ENCODE results near the gene RAB3D. TPM values are rescaled to one million over a fixed set of nuclear protein-coding genes. Genes with fewer than 3 reads are reported as not detected.

Gene RAB3D
- total and polyA plus RNA-seq, 4 donors: 16.0 to 73.2 (median 23.3) TPM

DNA sequence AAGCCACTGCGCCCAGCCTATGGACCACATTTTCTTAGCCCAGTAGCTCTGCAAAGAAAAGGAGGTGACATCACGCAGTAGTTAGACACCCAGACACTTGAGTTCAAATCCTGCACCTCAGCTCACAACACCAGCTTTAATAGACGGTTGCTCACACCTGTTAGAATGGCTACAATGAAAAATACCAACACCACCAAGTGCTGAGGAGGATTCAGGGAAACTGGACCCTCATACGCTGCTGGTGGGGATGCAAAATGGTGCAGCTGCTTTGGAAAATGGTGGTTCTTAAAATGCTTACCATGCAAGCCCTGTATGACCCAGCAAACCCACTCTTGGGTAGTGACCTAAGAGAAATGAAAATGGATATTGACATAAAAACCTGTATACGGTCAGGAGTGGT, 65.5 kb downstream of the RAB3D start:
- no peak overlapping the region for H3K4me3 ChIP-seq
- ATAC-seq (ENCODE audit: insufficient read depth, low FRiP score): no peak
- H3K36me3 ChIP-seq (ENCODE audit: control insufficient read depth in 4 of 4, insufficient read depth in 4 of 4, low read length in 4 of 4): no peaks in the 10 kb centered on the region
- no peak overlapping the region for H3K9ac ChIP-seq (ENCODE audit: insufficient read depth in 1 of 2, low read length in 2 of 2)
- no peak for DNase-seq
- H3K9me3 ChIP-seq (ENCODE audit: control insufficient read depth in 4 of 4, insufficient read depth in 3 of 4, low read length in 3 of 4): no peaks in the 10 kb centered on the region
- H3K27ac ChIP-seq (ENCODE audit: low read depth in 1 of 2, low read length in 1 of 2): no peak overlapping the region
- 84 to 86% methylated on average over 5 of the region's 5 CpGs for WGBS, 2 donors
- TF ChIP-seq, protein P1, sequence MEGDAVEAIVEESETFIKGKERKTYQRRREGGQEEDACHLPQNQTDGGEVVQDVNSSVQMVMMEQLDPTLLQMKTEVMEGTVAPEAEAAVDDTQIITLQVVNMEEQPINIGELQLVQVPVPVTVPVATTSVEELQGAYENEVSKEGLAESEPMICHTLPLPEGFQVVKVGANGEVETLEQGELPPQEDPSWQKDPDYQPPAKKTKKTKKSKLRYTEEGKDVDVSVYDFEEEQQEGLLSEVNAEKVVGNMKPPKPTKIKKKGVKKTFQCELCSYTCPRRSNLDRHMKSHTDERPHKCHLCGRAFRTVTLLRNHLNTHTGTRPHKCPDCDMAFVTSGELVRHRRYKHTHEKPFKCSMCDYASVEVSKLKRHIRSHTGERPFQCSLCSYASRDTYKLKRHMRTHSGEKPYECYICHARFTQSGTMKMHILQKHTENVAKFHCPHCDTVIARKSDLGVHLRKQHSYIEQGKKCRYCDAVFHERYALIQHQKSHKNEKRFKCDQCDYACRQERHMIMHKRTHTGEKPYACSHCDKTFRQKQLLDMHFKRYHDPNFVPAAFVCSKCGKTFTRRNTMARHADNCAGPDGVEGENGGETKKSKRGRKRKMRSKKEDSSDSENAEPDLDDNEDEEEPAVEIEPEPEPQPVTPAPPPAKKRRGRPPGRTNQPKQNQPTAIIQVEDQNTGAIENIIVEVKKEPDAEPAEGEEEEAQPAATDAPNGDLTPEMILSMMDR (IDR thresholded peaks at IDR 0.05; ENCODE audit: control extremely low read depth, extremely low read depth): no peak
- H3K4me1 ChIP-seq (ENCODE audit: control insufficient read depth in 5 of 5, insufficient read depth in 5 of 5, low read length in 5 of 5): peaks cover 0 to 6% (median 0%) of the 10 kb centered on the region in 5 donors
- no peaks in the 10 kb centered on the region for H3K27me3 ChIP-seq (ENCODE audit: control insufficient read depth in 3 of 3, insufficient read depth in 3 of 3, low read length in 2 of 3)

DNA sequence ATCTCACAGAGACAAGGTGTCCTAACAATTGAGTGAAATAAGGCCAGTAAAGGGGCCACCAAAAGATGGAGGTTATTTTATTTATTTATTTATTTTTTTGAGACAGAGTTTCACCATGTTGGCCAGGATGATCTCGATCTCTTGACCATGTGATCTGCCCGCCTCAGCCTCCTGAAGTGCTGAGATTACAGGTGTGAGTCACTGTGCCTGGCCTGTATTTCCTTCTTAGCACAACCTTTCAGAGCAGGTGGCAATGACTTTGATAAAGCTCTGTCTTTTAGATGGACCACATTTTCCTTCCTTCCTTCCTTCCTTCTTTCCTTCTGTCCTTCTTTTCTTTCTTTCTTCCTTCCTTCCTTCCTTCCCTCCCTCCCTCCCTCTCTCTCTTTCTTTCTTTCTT, 66.2 kb downstream of the RAB3D start:
- Histone ChIP-seq H3K9ac (ENCODE audit: insufficient read depth in 1 of 2, low read length in 2 of 2) (no peak overlapping the region), H3K9me3 (ENCODE audit: control insufficient read depth in 4 of 4, insufficient read depth in 3 of 4, low read length in 3 of 4) (no peaks in the 10 kb centered on the region), H3K27me3 (ENCODE audit: control insufficient read depth in 3 of 3, insufficient read depth in 3 of 3, low read length in 2 of 3) (no peaks in the 10 kb centered on the region), H3K27ac (ENCODE audit: low read depth in 1 of 2, low read length in 1 of 2) (no peak overlapping the region), H3K4me1 (ENCODE audit: control insufficient read depth in 5 of 5, insufficient read depth in 5 of 5, low read length in 5 of 5) (peaks cover 0 to 11% (median 3%) of the 10 kb centered on the region in 5 donors), H3K36me3 (ENCODE audit: control insufficient read depth in 4 of 4, insufficient read depth in 4 of 4, low read length in 4 of 4) (no peaks in the 10 kb centered on the region), H3K4me3 (no peak overlapping the region)
- DNase-seq: no peak
- 60 to 65% methylated on average over 2 of the region's 2 CpGs for WGBS, 2 donors
- no peak for ATAC-seq (ENCODE audit: insufficient read depth, low FRiP score)
- TF ChIP-seq, protein P1 (IDR thresholded peaks at IDR 0.05; ENCODE audit: control extremely low read depth, extremely low read depth): no peak

Other genes starting within 250 kb of the RAB3D start
- gene SPC24, start 183.9 kb downstream of the RAB3D start, total RNA-seq: 1 to 10 TPM; 2.5 to 5.3 TPM
- gene SPC24, start 183.9 kb downstream of the RAB3D start, polyA plus RNA-seq: 1 to 10 TPM; 1.3 to 6.5 TPM
- 100 to 1,000 TPM; 129 to 164 TPM for gene KANK2, start 142.1 kb downstream of the RAB3D start, total RNA-seq
- gene KANK2, start 142.1 kb downstream of the RAB3D start, polyA plus RNA-seq: 10 to 100 TPM; 90.1 to 96.8 TPM
- not detected for gene ANGPTL8, start 100.0 kb downstream of the RAB3D start, total RNA-seq
- 1 to 10 TPM in 1 of 2 donors, under 1 TPM in 1; 0.19 to 1.0 TPM for gene ANGPTL8, start 100.0 kb downstream of the RAB3D start, polyA plus RNA-seq
- 100 to 1,000 TPM in 1 of 2 donors, 10 to 100 TPM in 1; 60.2 to 129 TPM for gene DOCK6, start 77.1 kb downstream of the RAB3D start, total RNA-seq
- gene DOCK6, start 77.1 kb downstream of the RAB3D start, polyA plus RNA-seq: 10 to 100 TPM; 38.6 to 87.3 TPM
- not detected for gene TSPAN16, start 43.5 kb downstream of the RAB3D start, total RNA-seq
- not detected for gene TSPAN16, start 43.5 kb downstream of the RAB3D start, polyA plus RNA-seq
- gene TMEM205, start 6.6 kb upstream of the RAB3D start, total RNA-seq: 100 to 1,000 TPM; 101 to 125 TPM
- gene TMEM205, start 6.6 kb upstream of the RAB3D start, polyA plus RNA-seq: 100 to 1,000 TPM; 129 to 166 TPM
- gene CCDC159, start 6.9 kb upstream of the RAB3D start, total RNA-seq: 10 to 100 TPM; 25.8 to 26.5 TPM
- gene CCDC159, start 6.9 kb upstream of the RAB3D start, polyA plus RNA-seq: 10 to 100 TPM; 40.9 to 55.2 TPM
- 10 to 100 TPM in 1 of 2 donors, 1 to 10 TPM in 1; 9.1 to 33.2 TPM for gene PLPPR2, start 15.8 kb upstream of the RAB3D start, total RNA-seq
- gene PLPPR2, start 15.8 kb upstream of the RAB3D start, polyA plus RNA-seq: 10 to 100 TPM; 15.3 to 35.1 TPM
- 1 to 10 TPM; 1.1 to 4.1 TPM for gene SWSAP1, start 35.0 kb upstream of the RAB3D start, total RNA-seq
- gene SWSAP1, start 35.0 kb upstream of the RAB3D start, polyA plus RNA-seq: 1 to 10 TPM; 3.5 to 4.0 TPM
- 10 to 100 TPM; 14.5 to 20.6 TPM for gene EPOR, start 44.7 kb upstream of the RAB3D start, total RNA-seq
- gene EPOR, start 44.7 kb upstream of the RAB3D start, polyA plus RNA-seq: 10 to 100 TPM in 1 of 2 donors, 1 to 10 TPM in 1; 8.7 to 14.7 TPM
- 10 to 100 TPM; 35.2 to 45.2 TPM for gene RGL3, start 79.7 kb upstream of the RAB3D start, total RNA-seq
- gene RGL3, start 79.7 kb upstream of the RAB3D start, polyA plus RNA-seq: 10 to 100 TPM; 10.4 to 39.3 TPM
- gene ODAD3, start 95.5 kb upstream of the RAB3D start, total RNA-seq: 1 to 10 TPM; 3.9 to 9.8 TPM
- 1 to 10 TPM; 2.0 to 4.5 TPM for gene ODAD3, start 95.5 kb upstream of the RAB3D start, polyA plus RNA-seq
- gene PRKCSH, start 96.0 kb upstream of the RAB3D start, total RNA-seq: 100 to 1,000 TPM; 115 to 315 TPM
- gene PRKCSH, start 96.0 kb upstream of the RAB3D start, polyA plus RNA-seq: 100 to 1,000 TPM; 142 to 174 TPM
- under 1 TPM in 1 of 2 donors, not detected in 1; 0.34 TPM for gene ELAVL3, start 141.4 kb upstream of the RAB3D start, total RNA-seq
- gene ELAVL3, start 141.4 kb upstream of the RAB3D start, polyA plus RNA-seq: under 1 TPM in 1 of 2 donors, not detected in 1; 0.15 TPM
- gene ZNF653, start 166.2 kb upstream of the RAB3D start, total RNA-seq: 10 to 100 TPM in 1 of 2 donors, 1 to 10 TPM in 1; 5.4 to 12.9 TPM
- gene ZNF653, start 166.2 kb upstream of the RAB3D start, polyA plus RNA-seq: 10 to 100 TPM in 1 of 2 donors, 1 to 10 TPM in 1; 7.7 to 10.2 TPM
- 10 to 100 TPM; 31.7 to 46.4 TPM for gene ECSIT, start 189.5 kb upstream of the RAB3D start, total RNA-seq
- gene ECSIT, start 189.5 kb upstream of the RAB3D start, polyA plus RNA-seq: 10 to 100 TPM; 34.4 to 58.8 TPM
- gene CNN1, start 199.2 kb upstream of the RAB3D start, total RNA-seq: 10 to 100 TPM; 16.5 to 34.9 TPM
- 10 to 100 TPM; 17.2 to 27.8 TPM for gene CNN1, start 199.2 kb upstream of the RAB3D start, polyA plus RNA-seq
- gene ELOF1, start 219.6 kb upstream of the RAB3D start, total RNA-seq: 10 to 100 TPM; 19.2 to 64.2 TPM
- 10 to 100 TPM; 56.9 to 82.8 TPM for gene ELOF1, start 219.6 kb upstream of the RAB3D start, polyA plus RNA-seq
- gene ACP5, start 238.0 kb upstream of the RAB3D start, total RNA-seq: 100 to 1,000 TPM in 1 of 2 donors, 10 to 100 TPM in 1; 22.5 to 184 TPM
- 100 to 1,000 TPM in 1 of 2 donors, 10 to 100 TPM in 1; 95.6 to 301 TPM for gene ACP5, start 238.0 kb upstream of the RAB3D start, polyA plus RNA-seq

Measured in lung (tissue), 12 donors.